GM10248 (cell line): ENCODE measurements around the gene ENO2.

Experiments
- CTCF ChIA-PET: fragments of 300-600 bp; sonication (Branson Sonifier 250); formaldehyde crosslinking; extraction: SDS; loops from one replicate; lab custom pipeline; 2021; ENCODE audit warnings: antibody characterized with exemption; lab: Yijun Ruan, JAX
- POLR2A ChIA-PET: fragments of 350-650 bp; sonication (Branson Sonifier 250); formaldehyde crosslinking; extraction: SDS; loops from one replicate; lab custom pipeline; 2020; ENCODE audit warnings: antibody characterized with exemption; lab: Yijun Ruan, JAX
- DNase-seq: peaks from one replicate; pipeline ENCODE4 v3.0.0; 2012; ENCODE audit errors: extremely low spot score
- CTCF ChIP-seq: IDR thresholded peaks from 2 replicates; pipeline ENCODE4 v1.5.1; 2012; ENCODE audit warnings: mild to moderate bottlenecking, low read depth; ENCODE audit errors: extremely low read depth, missing control alignments, control extremely low read depth

ENO2 gene

GRCh38 chr12:6932766-6933165 is 18.4 kb downstream of the ENO2 start:
- no peak for DNase-seq
- ChIA-PET POLR2A (no interaction called here), CTCF (interaction anchor here (1.9 to 22.9 kb wide), 2 partner anchors 12 to 28 kb away, joined by 8 to 530 read pairs; partner anchors contain the start of genes C12orf57 and RNU7-1)
- TF ChIP-seq CTCF = no peak

GRCh38 chr12:6934110-6934509 is 19.7 kb downstream of the ENO2 start:
- no peak for TF ChIP-seq CTCF
- DNase-seq = no peak
- POLR2A ChIA-PET = no interaction called here
- CTCF ChIA-PET = interaction anchor here (0.8 to 22.9 kb wide), 4 partner anchors 9 to 62 kb away, joined by 3 to 530 read pairs (median 102); partner anchors contain the start of genes C12orf57, PTPN6 and RNU7-1

GRCh38 chr12:6935371-6936193 is 21.2 kb downstream of the ENO2 start:
- no peak for DNase-seq
- no peak for TF ChIP-seq CTCF
- ChIA-PET CTCF (interaction anchor here (1.0 to 22.9 kb wide), 5 partner anchors 10 to 44 kb away, joined by 3 to 530 read pairs (median 61); partner anchors contain the start of genes C12orf57, PTPN6 and RNU7-1), POLR2A (interaction anchor here (1.0 to 1.1 kb wide), 2 partner anchors 10 to 83 kb away, joined by 3 to 4 read pairs; partner anchors contain the start of gene USP5)

- TF ChIP-seq CTCF = no peak
- CTCF ChIA-PET = interaction anchor here (1.0 to 22.9 kb wide), 6 partner anchors 11 to 67 kb away, joined by 3 to 530 read pairs (median 35); partner anchors contain the start of genes C12orf57, PTPN6 and RNU7-1
- DNase-seq = no peak
- POLR2A ChIA-PET = interaction anchor here (1.0 to 1.1 kb wide), 2 partner anchors 11 to 84 kb away, joined by 3 to 4 read pairs; partner anchors contain the start of gene USP5
Measured at GRCh38 chr12:6936194-6936635, 21.8 kb downstream of the ENO2 start.

GRCh38 chr12:6936636-6937480 is 22.5 kb downstream of the ENO2 start:
- ChIA-PET POLR2A (interaction anchor here (1.0 to 1.4 kb wide), 3 partner anchors 10 to 84 kb away, joined by 3 to 4 read pairs (median 3); partner anchors contain the start of gene USP5), CTCF (interaction anchor here (0.8 to 22.9 kb wide), 14 partner anchors 8 to 176 kb away, joined by 3 to 530 read pairs (median 8); partner anchors contain the start of genes ATN1, C12orf57, C1RL and PTPN6)
- no peak for TF ChIP-seq CTCF
- DNase-seq = peak; percentile 65
